Measurements from ENCODE around the gene MATN4.

- peak; percentile 88 to 91 for TF ChIP-seq POLR2A (IDR thresholded peaks at IDR 0.05)
- TF ChIP-seq CTCF (IDR thresholded peaks at IDR 0.05 in 4 of 5, conservative IDR thresholded peaks at IDR 0.05 in 1 of 5), result no peak
Observed at GRCh38 chr20:45341939-45342854, 34.1 kb upstream of the MATN4 start.
